HCT116 (cell line): ENCODE results near the gene GOLGA2. TPM values are rescaled to one million over a fixed set of nuclear protein-coding genes. Genes with fewer than 3 reads are reported as not detected.

ENCODE experiments used
- ATAC-seq: fragments of 200-7000 bp; cut with Tn5 transposase; 2 replicates; pipeline ENCODE4 v1.9.1; 2020; ENCODE audit warnings: mild to moderate bottlenecking, moderate library complexity
- BruUV-seq: library from RNA; stranded (reverse); fragments of 400-500 nt; replicated peaks from 2 replicates; lab custom pipeline; 2021; lab: Mats Ljungman, UMichigan
- CTCF ChIA-PET: fragments of 300-600 bp; sonication (Branson Sonifier 250); formaldehyde crosslinking; loops from one replicate; lab custom pipeline; 2021; ENCODE audit warnings: antibody characterized with exemption; lab: Charles Lee
- POLR2A ChIA-PET: fragments of 300-600, 350-600 bp; sonication (Branson Sonifier 250); formaldehyde crosslinking; loops from one replicate; lab custom pipeline; 2021; ENCODE audit warnings: antibody characterized with exemption; lab: Charles Lee
- RAD21 ChIA-PET, 2 experiments: fragments of 300-600 bp; sonication (Branson Sonifier 250); formaldehyde crosslinking; loops; one replicate each; lab custom pipeline; 2023; ENCODE audit warnings: low total read pairs in 2 of 2; ENCODE audit not compliant: uncharacterized antibody in 2 of 2, unreplicated experiment in 2 of 2, low non-redundant PET in 1 of 2; lab: Charles Lee
- DNase-seq: peaks from one replicate; pipeline ENCODE4 v3.0.0-alpha.2; 2010; ENCODE audit warnings: low read depth, low spot score
- H2AFZ ChIP-seq: fragments of 200-600 bp; shearing (Covaris generic), sonication (generic); 2 replicates; pipeline ENCODE4 v1.6.1; 2017; ENCODE audit warnings: low read depth, mixed run types, mixed read lengths, antibody characterized with exemption, low read length; ENCODE audit not compliant: poor library complexity, severe bottlenecking
- H3K27ac ChIP-seq: 2 replicates; pipeline ENCODE4 v1.5.1; 2012; ENCODE audit warnings: low read depth, low read length
- H3K27me3 ChIP-seq: fragments of 200-600 bp; sonication (generic); 2 replicates; pipeline ENCODE4 v1.6.1; 2016; ENCODE audit warnings: mixed run types, low read length, mixed read lengths; ENCODE audit not compliant: insufficient read depth
- H3K36me3 ChIP-seq, 2 experiments: fragments of 200-500 bp in 1 of 2; fragments of 200-600 bp in 1 of 2; sonication (Bioruptor generic) in 1 of 2; sonication (generic) in 1 of 2; 2 replicates each; pipeline versions ENCODE4 v1.5.1 to v1.6.1; 2014 to 2016; ENCODE audit warnings: low read length in 2 of 2, inconsistent platforms in 1 of 2, mixed read lengths in 1 of 2, mixed run types in 1 of 2; ENCODE audit not compliant: insufficient read depth in 2 of 2, control insufficient read depth in 1 of 2
- H3K4me1 ChIP-seq, 2 experiments: fragments of 200-600 bp in 1 of 2; sonication (generic) in 1 of 2; 2 replicates each; pipeline versions ENCODE4 v1.5.1 to v1.6.1; 2012 to 2017; ENCODE audit warnings: low read length in 2 of 2, inconsistent platforms in 1 of 2, mild to moderate bottlenecking in 1 of 2, mixed read lengths in 1 of 2, mixed run types in 1 of 2, moderate library complexity in 1 of 2; ENCODE audit not compliant: insufficient read depth in 2 of 2, control insufficient read depth in 1 of 2
- H3K4me2 ChIP-seq: fragments of 200-600 bp; sonication (generic); 2 replicates; pipeline ENCODE4 v1.6.1; 2017; ENCODE audit warnings: mixed run types, low read length, mixed read lengths
- H3K4me3 ChIP-seq, 2 experiments: fragments of 200-600 bp in 1 of 2; sonication (generic) in 1 of 2; replicated peaks in 1 of 2; 2 replicates each; pipeline ENCODE4 v1.5.1; 2011 to 2016; ENCODE audit warnings: low read length in 2 of 2, control low read depth in 1 of 2, low read depth in 1 of 2, mild to moderate bottlenecking in 1 of 2, mixed read lengths in 1 of 2, mixed run types in 1 of 2
- H3K79me2 ChIP-seq: fragments of 200-600 bp; sonication (generic); 2 replicates; pipeline ENCODE4 v1.6.1; 2017; ENCODE audit warnings: mild to moderate bottlenecking, mixed run types, low read length, moderate library complexity, mixed read lengths; ENCODE audit not compliant: insufficient read depth
- H3K9ac ChIP-seq: fragments of 200-600 bp; sonication (generic); 2 replicates; pipeline ENCODE4 v1.6.1; 2016; ENCODE audit warnings: low read length, mixed read lengths
- H3K9me2 ChIP-seq: fragments of 200-600 bp; sonication (generic), shearing (Covaris generic); 2 replicates; pipeline ENCODE4 v1.6.1; 2017; ENCODE audit warnings: mixed run types, mild to moderate bottlenecking, moderate library complexity; ENCODE audit not compliant: insufficient read depth
- H3K9me3 ChIP-seq, 2 experiments: fragments of 200-500 bp in 1 of 2; fragments of 200-600 bp in 1 of 2; sonication (Bioruptor generic) in 1 of 2; sonication (generic) in 1 of 2; 2 replicates each; pipeline ENCODE4 v1.6.1; 2014 to 2017; ENCODE audit warnings: low read length in 2 of 2, mixed read lengths in 2 of 2, inconsistent platforms in 1 of 2, low read depth in 1 of 2, mild to moderate bottlenecking in 1 of 2, mixed run types in 1 of 2, moderate library complexity in 1 of 2; ENCODE audit not compliant: control insufficient read depth in 1 of 2, insufficient read depth in 1 of 2
- H4K20me1 ChIP-seq: fragments of 200-600 bp; sonication (generic), shearing (Covaris generic); 2 replicates; pipeline ENCODE4 v1.6.1; 2017; ENCODE audit warnings: mixed run types, mild to moderate bottlenecking, moderate library complexity; ENCODE audit not compliant: insufficient read depth
- ATF3 ChIP-seq: IDR thresholded peaks from 2 replicates; pipeline ENCODE4 v1.6.1; 2012
- CEBPB ChIP-seq: IDR thresholded peaks from 2 replicates; pipeline ENCODE4 v1.6.1; 2012; ENCODE audit warnings: low read depth
- CTCF ChIP-seq, 3 experiments: fragments of 200-600 bp in 1 of 3; sonication (generic) in 1 of 3; IDR thresholded peaks in 2 of 3; conservative IDR thresholded peaks in 1 of 3; 2 replicates each; pipeline ENCODE4 v1.5.1; 2012 to 2017; ENCODE audit warnings: low read depth in 2 of 3, low read length in 2 of 3, antibody characterized with exemption in 1 of 3, borderline replicate concordance in 1 of 3, control low read depth in 1 of 3, mild to moderate bottlenecking in 1 of 3, mixed read lengths in 1 of 3, mixed run types in 1 of 3, moderate library complexity in 1 of 3; ENCODE audit not compliant: insufficient read depth in 1 of 3
- EZH2 ChIP-seq: fragments of 200-600 bp; sonication (generic); IDR thresholded peaks from 2 replicates; pipeline ENCODE4 v1.6.1; 2017; ENCODE audit warnings: antibody characterized with exemption, mixed run types
- FOSL1 ChIP-seq: IDR thresholded peaks from 2 replicates; pipeline ENCODE4 v1.6.1; 2012; ENCODE audit warnings: low read depth
- JUND ChIP-seq: IDR thresholded peaks from 2 replicates; pipeline ENCODE4 v1.6.1; 2012
- POLR2A ChIP-seq: IDR thresholded peaks from 2 replicates; pipeline ENCODE4 v1.7.0; 2011; ENCODE audit warnings: borderline replicate concordance; ENCODE audit not compliant: insufficient read depth, insufficient read length; ENCODE audit errors: extremely low read depth
- POLR2AphosphoS5 ChIP-seq: IDR thresholded peaks from 2 replicates; pipeline ENCODE4 v1.6.1; 2011; ENCODE audit warnings: mild to moderate bottlenecking, low read depth, low read length, moderate library complexity
- RAD21 ChIP-seq: IDR thresholded peaks from 2 replicates; pipeline ENCODE4 v1.6.1; 2012; ENCODE audit warnings: low read depth, mild to moderate bottlenecking
- SIN3A ChIP-seq: IDR thresholded peaks from 2 replicates; pipeline ENCODE4 v1.6.1; 2012; ENCODE audit warnings: low read depth
- ZFX ChIP-seq: fragments of 450-650 bp; IDR thresholded peaks from 2 replicates; pipeline ENCODE4 v1.6.1; 2017
- ZNF274 ChIP-seq: fragments of 200-500 bp; sonication (Bioruptor generic); IDR thresholded peaks from 2 replicates; pipeline ENCODE4 v1.6.1; 2014; ENCODE audit warnings: mild to moderate bottlenecking, low read depth, low read length, inconsistent platforms
- intact Hi-C: fragments of 100-400 bp; cut with micrococcal nuclease; formaldehyde crosslinking; loops from 2 replicates; pipeline ENCODE4 v1.10.0; 2022
- total RNA-seq: library from RNA; stranded (reverse); gene quantifications from one replicate; pipeline ENCODE4 v1.2.1, GENCODE V29; 2021; ENCODE audit not compliant: unreplicated experiment
- TF ChIP-seq, protein P1 (sequence below): IDR thresholded peaks from 2 replicates; pipeline ENCODE4 v1.6.1; 2012
- TF ChIP-seq, protein P2 (sequence below): IDR thresholded peaks from 2 replicates; pipeline ENCODE4 v1.6.1; 2011; ENCODE audit warnings: mild to moderate bottlenecking, low read length, moderate library complexity; ENCODE audit not compliant: insufficient replicate concordance; ENCODE audit errors: extremely low read depth

GOLGA2 gene
- total RNA-seq, 1 experiment from 2014 or later, result 67.0 TPM

- no peaks in the 10 kb centered on the region for H3K9me2 ChIP-seq
- H3K27ac ChIP-seq, result peak overlapping the region; percentile 36; the same call in 1 of the 2 replicates
- RAD21 ChIA-PET, result interaction anchor here in 1 of 2 experiments (1.0 kb wide), 1 partner anchor 22 kb away, joined by 3 read pairs; no protein-coding TSS in a partner anchor
- POLR2A ChIA-PET, result interaction anchor here (0.8 to 1.1 kb wide), 2 partner anchors 26 to 32 kb away, joined by 3 read pairs; no protein-coding TSS in a partner anchor
- BruUV-seq, result no TSS peak
- no peaks in the 10 kb centered on the region for H3K27me3 ChIP-seq
- H3K4me3 ChIP-seq, result peak overlapping the region; percentile 41 to 52
- TF ChIP-seq POLR2A (peak; percentile 52), RAD21 (no peak), POLR2AphosphoS5 (peak; percentile 65)
- peak overlapping the region; percentile 85 for H3K4me2 ChIP-seq
- peaks cover 16 to 38% of the 10 kb centered on the region in 2 experiments for H3K4me1 ChIP-seq
- H3K36me3 ChIP-seq, result no peaks in the 10 kb centered on the region
- H3K9ac ChIP-seq, result peak overlapping the region; percentile 60
- H2AFZ ChIP-seq, result no peak overlapping the region
- DNase-seq (peak; percentile 98), ATAC-seq (peak; percentile 95)
- no peaks in the 10 kb centered on the region for H3K79me2 ChIP-seq
- H3K9me3 ChIP-seq, result no peaks in the 10 kb centered on the region
- CTCF ChIA-PET, result interaction anchor here (0.7 to 1.0 kb wide), 4 partner anchors 12 to 36 kb away, joined by 3 to 5 read pairs (median 4); no protein-coding TSS in a partner anchor
- intact Hi-C loops, result no loop called here
- no peaks in the 10 kb centered on the region for H4K20me1 ChIP-seq
These were observed 57.1 kb downstream of the GOLGA2 start for GRCh38 chr9:128218518-128219389.

GRCh38 chr9:128218172-128218517 lies 57.7 kb downstream of the GOLGA2 start:
- Histone ChIP-seq H3K9me2 (no peaks in the 10 kb centered on the region), H4K20me1 (no peaks in the 10 kb centered on the region), H3K27me3 (no peaks in the 10 kb centered on the region), H3K4me2 (peak overlapping the region; percentile 85), H3K36me3 (no peaks in the 10 kb centered on the region), H3K4me3 (peak overlapping the region; percentile 41 to 52), H3K27ac (peak overlapping the region; percentile 36; the same call in 1 of the 2 replicates), H2AFZ (no peak overlapping the region), H3K9ac (peak overlapping the region; percentile 60), H3K9me3 (no peaks in the 10 kb centered on the region), H3K4me1 (peaks cover 16 to 38% of the 10 kb centered on the region in 2 experiments), H3K79me2 (no peaks in the 10 kb centered on the region)
- intact Hi-C loops, result no loop called here
- CTCF ChIA-PET, result interaction anchor here (0.7 to 1.7 kb wide), 4 partner anchors 18 to 93 kb away, joined by 3 to 5 read pairs (median 4); no protein-coding TSS in a partner anchor
- RAD21 ChIA-PET, result interaction anchor here in 1 of 2 experiments (1.0 kb wide), 1 partner anchor 22 kb away, joined by 3 read pairs; no protein-coding TSS in a partner anchor
- no peak for DNase-seq
- POLR2A ChIA-PET, result interaction anchor here (0.8 to 1.1 kb wide), 2 partner anchors 25 to 32 kb away, joined by 3 read pairs; no protein-coding TSS in a partner anchor
- TSS peak; percentile 87 for BruUV-seq
- ATAC-seq, result no peak; the same call in 1 of the 2 replicates
- TF ChIP-seq SIN3A (no peak), FOSL1 (no peak), ATF3 (no peak), ZNF274 (no peak), EZH2 (no peak), CTCF (IDR thresholded peaks at IDR 0.05 in 2 of 3, conservative IDR thresholded peaks at IDR 0.05 in 1 of 3; ENCODE audit: borderline replicate concordance in 1 of 3, insufficient read depth in 1 of 3, low read depth in 2 of 3, low read length in 2 of 3) (no peak), JUND (no peak), ZFX (no peak), CEBPB (no peak), POLR2A (no peak)
- TF ChIP-seq, protein P1, sequence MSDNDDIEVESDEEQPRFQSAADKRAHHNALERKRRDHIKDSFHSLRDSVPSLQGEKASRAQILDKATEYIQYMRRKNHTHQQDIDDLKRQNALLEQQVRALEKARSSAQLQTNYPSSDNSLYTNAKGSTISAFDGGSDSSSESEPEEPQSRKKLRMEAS, result no peak
- TF ChIP-seq, protein P2, sequence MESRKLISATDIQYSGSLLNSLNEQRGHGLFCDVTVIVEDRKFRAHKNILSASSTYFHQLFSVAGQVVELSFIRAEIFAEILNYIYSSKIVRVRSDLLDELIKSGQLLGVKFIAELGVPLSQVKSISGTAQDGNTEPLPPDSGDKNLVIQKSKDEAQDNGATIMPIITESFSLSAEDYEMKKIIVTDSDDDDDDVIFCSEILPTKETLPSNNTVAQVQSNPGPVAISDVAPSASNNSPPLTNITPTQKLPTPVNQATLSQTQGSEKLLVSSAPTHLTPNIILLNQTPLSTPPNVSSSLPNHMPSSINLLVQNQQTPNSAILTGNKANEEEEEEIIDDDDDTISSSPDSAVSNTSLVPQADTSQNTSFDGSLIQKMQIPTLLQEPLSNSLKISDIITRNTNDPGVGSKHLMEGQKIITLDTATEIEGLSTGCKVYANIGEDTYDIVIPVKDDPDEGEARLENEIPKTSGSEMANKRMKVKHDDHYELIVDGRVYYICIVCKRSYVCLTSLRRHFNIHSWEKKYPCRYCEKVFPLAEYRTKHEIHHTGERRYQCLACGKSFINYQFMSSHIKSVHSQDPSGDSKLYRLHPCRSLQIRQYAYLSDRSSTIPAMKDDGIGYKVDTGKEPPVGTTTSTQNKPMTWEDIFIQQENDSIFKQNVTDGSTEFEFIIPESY, result no peak
